PC-9 (cell line): ENCODE data around the gene MMP19. TPM values are rescaled to one million over a fixed set of nuclear protein-coding genes. Genes with fewer than 3 reads are reported as not detected.

Source experiments
- BruUV-seq: library from RNA; stranded (reverse); fragments of 400-500 nt; replicated peaks from 2 replicates; lab custom pipeline; 2021; lab: Mats Ljungman, UMichigan
- CTCF ChIA-PET: fragments of 300-600 bp; sonication (Branson Sonifier 250); formaldehyde crosslinking; loops from one replicate; lab custom pipeline; 2022; ENCODE audit warnings: antibody characterized with exemption; lab: Charles Lee
- POLR2A ChIA-PET: fragments of 300-600 bp; sonication (Branson Sonifier 250); formaldehyde crosslinking; loops from one replicate; lab custom pipeline; 2022; ENCODE audit warnings: antibody characterized with exemption; ENCODE audit not compliant: unreplicated experiment; lab: Charles Lee
- DNase-seq, 2 experiments: peaks; one replicate each; pipeline versions ENCODE4 v3.0.0 to v3.0.0-alpha.2; 2015 to 2022; ENCODE audit warnings: mixed read lengths in 1 of 2
- H2AFZ ChIP-seq: fragments of 200-600 bp; sonication (generic); 2 replicates; pipeline ENCODE4 v1.8.1; 2017; ENCODE audit warnings: antibody characterized with exemption
- H3F3A ChIP-seq: fragments of 200-600 bp; sonication (generic); 2 replicates; pipeline ENCODE4 v1.8.1; 2017; ENCODE audit warnings: antibody characterized with exemption, mild to moderate bottlenecking, low read depth; ENCODE audit not compliant: insufficient read depth
- H3K27ac ChIP-seq: fragments of 200-600 bp; sonication (generic); 2 replicates; pipeline ENCODE4 v1.6.1; 2016; ENCODE audit warnings: mixed run types
- H3K27me3 ChIP-seq: fragments of 200-600 bp; sonication (generic); 2 replicates; pipeline ENCODE4 v1.6.1; 2016; ENCODE audit warnings: low read depth, mixed run types; ENCODE audit not compliant: insufficient read depth
- H3K36me3 ChIP-seq: fragments of 200-600 bp; sonication (generic); 2 replicates; pipeline ENCODE4 v1.6.1; 2016; ENCODE audit warnings: low read depth, mixed run types
- H3K4me1 ChIP-seq: fragments of 200-600 bp; sonication (generic); replicated peaks from 2 replicates; pipeline ENCODE4 v1.6.1; 2016; ENCODE audit warnings: mixed run types; ENCODE audit not compliant: insufficient read depth
- H3K4me2 ChIP-seq: fragments of 200-600 bp; sonication (generic); 2 replicates; pipeline ENCODE4 v1.6.1; 2017; ENCODE audit warnings: mixed run types
- H3K4me3 ChIP-seq: fragments of 200-600 bp; sonication (generic); 2 replicates; pipeline ENCODE4 v1.6.1; 2016; ENCODE audit warnings: mixed run types
- H3K79me2 ChIP-seq: fragments of 200-600 bp; sonication (generic); 2 replicates; pipeline ENCODE4 v1.6.1; 2017; ENCODE audit warnings: low read depth, mixed run types
- H3K9me2 ChIP-seq: fragments of 200-600 bp; sonication (generic); 2 replicates; pipeline ENCODE4 v1.8.1; 2017; ENCODE audit warnings: mild to moderate bottlenecking; ENCODE audit not compliant: insufficient read depth
- H3K9me3 ChIP-seq: fragments of 200-600 bp; sonication (generic); 2 replicates; pipeline ENCODE4 v1.8.1; 2016; ENCODE audit warnings: low read depth; ENCODE audit not compliant: insufficient read depth
- H4K20me1 ChIP-seq: fragments of 200-600 bp; sonication (generic); 2 replicates; pipeline ENCODE4 v1.8.1; 2017; ENCODE audit not compliant: insufficient read depth
- EZH2 ChIP-seq: fragments of 200-600 bp; sonication (generic); IDR thresholded peaks from 2 replicates; pipeline ENCODE4 v1.8.0; 2017; ENCODE audit warnings: antibody characterized with exemption, low read depth
- intact Hi-C: fragments of 100-400 bp; cut with micrococcal nuclease; formaldehyde crosslinking; loops from one replicate; pipeline ENCODE4 v1.10.0; 2022; ENCODE audit not compliant: unreplicated experiment
- total RNA-seq: library from RNA; stranded (reverse); gene quantifications from 2 replicates; pipeline ENCODE4 v1.2.3, GENCODE V29; 2021
- TF ChIP-seq, protein P1 (sequence below): fragments of 200-600 bp; sonication (generic); conservative IDR thresholded peaks from 2 replicates; pipeline ENCODE4 v1.6.1; 2017; ENCODE audit warnings: mixed run types, antibody characterized with exemption, mild to moderate bottlenecking, moderate library complexity

Gene MMP19
- total RNA-seq, 1 experiment from 2014 or later = 0.83 TPM

DNA sequence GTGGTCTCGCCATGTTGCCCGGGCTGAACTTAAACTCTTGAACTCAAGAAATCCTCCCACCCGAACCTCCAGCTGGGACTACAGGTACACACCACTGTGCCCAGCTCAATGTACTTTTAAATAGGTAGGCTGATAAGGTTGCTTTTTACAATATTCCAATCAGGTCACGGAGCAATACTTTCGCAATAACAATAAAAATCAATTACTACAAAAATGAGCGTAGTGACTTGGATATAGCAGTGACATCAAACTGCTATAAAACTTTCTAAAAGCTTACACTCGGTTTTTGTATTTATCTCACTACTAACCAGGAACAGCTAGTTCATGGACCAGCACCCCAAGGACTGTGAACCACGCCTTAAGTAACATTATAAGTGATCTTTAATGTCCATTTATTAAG, 35.8 kb downstream of the MMP19 start:
- no peaks in the 10 kb centered on the region for H3K9me2 ChIP-seq
- intact Hi-C loops = no loop called here
- CTCF ChIA-PET = no interaction called here
- TF ChIP-seq, protein P1, sequence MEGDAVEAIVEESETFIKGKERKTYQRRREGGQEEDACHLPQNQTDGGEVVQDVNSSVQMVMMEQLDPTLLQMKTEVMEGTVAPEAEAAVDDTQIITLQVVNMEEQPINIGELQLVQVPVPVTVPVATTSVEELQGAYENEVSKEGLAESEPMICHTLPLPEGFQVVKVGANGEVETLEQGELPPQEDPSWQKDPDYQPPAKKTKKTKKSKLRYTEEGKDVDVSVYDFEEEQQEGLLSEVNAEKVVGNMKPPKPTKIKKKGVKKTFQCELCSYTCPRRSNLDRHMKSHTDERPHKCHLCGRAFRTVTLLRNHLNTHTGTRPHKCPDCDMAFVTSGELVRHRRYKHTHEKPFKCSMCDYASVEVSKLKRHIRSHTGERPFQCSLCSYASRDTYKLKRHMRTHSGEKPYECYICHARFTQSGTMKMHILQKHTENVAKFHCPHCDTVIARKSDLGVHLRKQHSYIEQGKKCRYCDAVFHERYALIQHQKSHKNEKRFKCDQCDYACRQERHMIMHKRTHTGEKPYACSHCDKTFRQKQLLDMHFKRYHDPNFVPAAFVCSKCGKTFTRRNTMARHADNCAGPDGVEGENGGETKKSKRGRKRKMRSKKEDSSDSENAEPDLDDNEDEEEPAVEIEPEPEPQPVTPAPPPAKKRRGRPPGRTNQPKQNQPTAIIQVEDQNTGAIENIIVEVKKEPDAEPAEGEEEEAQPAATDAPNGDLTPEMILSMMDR = no peak
- TF ChIP-seq EZH2 = no peak
- H2AFZ ChIP-seq = no peak overlapping the region
- H3K27ac ChIP-seq = no peak overlapping the region
- peaks cover 6% of the 10 kb centered on the region; the same call in 1 of the 2 replicates for H3K36me3 ChIP-seq
- no peaks in the 10 kb centered on the region for H3K27me3 ChIP-seq
- H3K79me2 ChIP-seq = peaks cover 69% of the 10 kb centered on the region
- BruUV-seq = no TSS peak
- peaks cover 22% of the 10 kb centered on the region; the same call in 1 of the 2 replicates for H3F3A ChIP-seq
- no peak for DNase-seq
- peaks cover 63% of the 10 kb centered on the region for H4K20me1 ChIP-seq
- POLR2A ChIA-PET = no interaction called here
- no peak overlapping the region for H3K4me3 ChIP-seq
- no peak overlapping the region for H3K4me2 ChIP-seq
- H3K4me1 ChIP-seq = no peaks in the 10 kb centered on the region
- H3K9me3 ChIP-seq = no peaks in the 10 kb centered on the region

DNA sequence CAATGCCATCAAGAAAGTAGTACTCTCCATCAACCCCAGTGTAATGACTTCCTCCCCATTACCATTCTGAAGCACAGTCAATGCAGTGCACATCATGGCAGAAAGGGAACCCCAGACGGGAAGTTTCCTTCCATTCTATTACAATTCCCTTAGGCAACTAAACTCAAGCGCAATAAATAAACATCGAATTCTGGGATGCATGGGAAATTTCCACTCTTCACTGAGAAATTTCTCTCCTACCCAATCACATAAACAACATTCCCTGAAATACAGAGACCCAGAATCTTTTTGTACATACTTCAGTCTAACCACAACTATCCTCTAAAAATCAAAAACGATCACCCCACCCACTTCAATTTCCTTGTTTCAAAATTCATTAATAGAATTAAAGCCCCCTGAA, 45.2 kb downstream of the MMP19 start:
- BruUV-seq = no TSS peak
- POLR2A ChIA-PET = no interaction called here

DNA sequence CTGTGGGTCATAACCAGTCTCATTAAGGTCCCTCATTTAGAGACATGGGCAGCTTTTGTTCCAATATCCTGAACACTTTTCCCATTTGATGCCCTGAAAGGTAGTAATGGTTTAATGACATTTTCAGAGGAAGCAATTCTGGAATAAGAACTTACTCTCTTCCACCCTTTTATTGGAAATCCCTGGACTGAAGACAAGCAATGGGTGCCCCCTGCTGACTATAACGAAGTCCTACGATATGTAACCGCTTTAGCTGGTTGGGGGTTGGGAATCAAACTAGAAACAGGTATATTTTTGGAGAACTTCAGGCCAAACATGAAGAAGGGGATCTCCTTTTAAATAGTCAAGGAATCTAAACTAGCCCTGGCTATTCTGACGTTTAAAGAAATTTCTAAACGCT, 45.7 kb downstream of the MMP19 start:
- no peaks in the 10 kb centered on the region; the same call in none of the 2 replicates for H4K20me1 ChIP-seq
- H3K4me1 ChIP-seq = no peaks in the 10 kb centered on the region
- H3K27ac ChIP-seq = no peak overlapping the region
- BruUV-seq = no TSS peak
- CTCF ChIA-PET = interaction anchor here (0.5 kb wide), 1 partner anchor 15 kb away, joined by 3 read pairs; no protein-coding TSS in a partner anchor
- no peaks in the 10 kb centered on the region for H3K27me3 ChIP-seq
- no peak for DNase-seq
- POLR2A ChIA-PET = no interaction called here
- no peaks in the 10 kb centered on the region for H3K9me3 ChIP-seq
- intact Hi-C loops = no loop called here
- no peak overlapping the region for H2AFZ ChIP-seq
- TF ChIP-seq EZH2 = no peak
- TF ChIP-seq, protein P1 = peak; percentile 55
- peaks cover 5% of the 10 kb centered on the region for H3F3A ChIP-seq
- H3K36me3 ChIP-seq = peaks cover 57% of the 10 kb centered on the region
- H3K4me3 ChIP-seq = no peak overlapping the region
- H3K4me2 ChIP-seq = no peak overlapping the region
- 0 out of 2 replicates have a peak, but pooled peaks cover 4% of the 10 kb centered on the region for H3K79me2 ChIP-seq
- no peaks in the 10 kb centered on the region for H3K9me2 ChIP-seq

More for the DNA sequence above, 45.2 kb downstream of the MMP19 start:
- CTCF ChIA-PET = interaction anchor here (0.5 kb wide), 1 partner anchor 15 kb away, joined by 3 read pairs; no protein-coding TSS in a partner anchor
- Histone ChIP-seq H3K4me3 (no peak overlapping the region), H3K4me2 (no peak overlapping the region), H3K36me3 (peaks cover 57% of the 10 kb centered on the region), H3K27me3 (no peaks in the 10 kb centered on the region), H3K9me2 (no peaks in the 10 kb centered on the region), H3K79me2 (0 out of 2 replicates have a peak, but pooled peaks cover 4% of the 10 kb centered on the region), H3K9me3 (no peaks in the 10 kb centered on the region), H3F3A (peaks cover 5% of the 10 kb centered on the region), H4K20me1 (no peaks in the 10 kb centered on the region; the same call in none of the 2 replicates), H3K4me1 (no peaks in the 10 kb centered on the region), H3K27ac (no peak overlapping the region), H2AFZ (no peak overlapping the region)
- intact Hi-C loops = no loop called here
- TF ChIP-seq, protein P1 = no peak
- no peak for TF ChIP-seq EZH2
- no peak for DNase-seq
